ENCODE measurements around the gene KNTC1.

The KNTC1 gene

GRCh38 chr12:122656298-122656697, 129.2 kb downstream of the KNTC1 start:
- no peak for DNase-seq

GRCh38 chr12:122659579-122659978, 132.5 kb downstream of the KNTC1 start:
- no peak for DNase-seq

GRCh38 chr12:122661246-122661645, 134.2 kb downstream of the KNTC1 start:
- DNase-seq: no peak

GRCh38 chr12:122661938-122662337, 134.9 kb downstream of the KNTC1 start:
- DNase-seq: no peak

- no peak for DNase-seq
These were observed 138.3 kb downstream of the KNTC1 start for GRCh38 chr12:122665349-122665748.

GRCh38 chr12:122665759-122666158, 138.7 kb downstream of the KNTC1 start:
- DNase-seq: no peak

- no peak for DNase-seq
These were observed 141.2 kb downstream of the KNTC1 start for GRCh38 chr12:122668268-122668667.

GRCh38 chr12:122669397-122670070, 142.5 kb downstream of the KNTC1 start:
- DNase-seq: no peak

- DNase-seq: no peak
These were observed 145.5 kb downstream of the KNTC1 start for GRCh38 chr12:122672515-122672914.
